ENCODE data around the gene RPTN.

The RPTN gene

DNA sequence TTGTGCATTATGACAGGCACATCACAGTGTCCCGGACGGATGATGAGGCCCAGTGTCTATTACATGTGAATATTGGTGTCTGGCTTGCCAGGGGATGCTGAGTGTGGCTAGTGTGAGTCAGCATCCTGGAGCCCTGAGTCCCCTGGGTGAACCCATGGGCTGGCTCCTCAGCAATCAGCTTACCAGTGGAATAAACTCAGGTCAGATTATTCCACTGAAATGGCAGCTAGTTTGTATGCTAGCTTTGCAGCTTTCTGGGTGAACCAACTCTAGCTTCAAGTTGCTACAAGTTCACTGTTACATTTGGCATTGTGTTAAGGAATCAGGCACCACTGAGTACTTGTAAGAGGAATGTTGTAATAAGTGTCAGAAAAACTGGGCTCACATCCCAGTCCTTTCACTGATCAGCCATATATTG is 23.9 kb upstream of the RPTN start:
- Mint-ChIP-seq H3K9me3 (no peaks in the 10 kb centered on the region), H3K27ac (no peak overlapping the region), H3K27me3 (ENCODE audit: low read depth) (no peaks in the 10 kb centered on the region), H3K4me1 (no peaks in the 10 kb centered on the region), H3K4me3 (no peak overlapping the region), H3K36me3 (ENCODE audit: low read depth) (no peaks in the 10 kb centered on the region)
- TF ChIP-seq, protein P1, sequence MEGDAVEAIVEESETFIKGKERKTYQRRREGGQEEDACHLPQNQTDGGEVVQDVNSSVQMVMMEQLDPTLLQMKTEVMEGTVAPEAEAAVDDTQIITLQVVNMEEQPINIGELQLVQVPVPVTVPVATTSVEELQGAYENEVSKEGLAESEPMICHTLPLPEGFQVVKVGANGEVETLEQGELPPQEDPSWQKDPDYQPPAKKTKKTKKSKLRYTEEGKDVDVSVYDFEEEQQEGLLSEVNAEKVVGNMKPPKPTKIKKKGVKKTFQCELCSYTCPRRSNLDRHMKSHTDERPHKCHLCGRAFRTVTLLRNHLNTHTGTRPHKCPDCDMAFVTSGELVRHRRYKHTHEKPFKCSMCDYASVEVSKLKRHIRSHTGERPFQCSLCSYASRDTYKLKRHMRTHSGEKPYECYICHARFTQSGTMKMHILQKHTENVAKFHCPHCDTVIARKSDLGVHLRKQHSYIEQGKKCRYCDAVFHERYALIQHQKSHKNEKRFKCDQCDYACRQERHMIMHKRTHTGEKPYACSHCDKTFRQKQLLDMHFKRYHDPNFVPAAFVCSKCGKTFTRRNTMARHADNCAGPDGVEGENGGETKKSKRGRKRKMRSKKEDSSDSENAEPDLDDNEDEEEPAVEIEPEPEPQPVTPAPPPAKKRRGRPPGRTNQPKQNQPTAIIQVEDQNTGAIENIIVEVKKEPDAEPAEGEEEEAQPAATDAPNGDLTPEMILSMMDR (IDR thresholded peaks at IDR 0.05; ENCODE audit: unreplicated experiment in 3 of 3) = no peak

DNA sequence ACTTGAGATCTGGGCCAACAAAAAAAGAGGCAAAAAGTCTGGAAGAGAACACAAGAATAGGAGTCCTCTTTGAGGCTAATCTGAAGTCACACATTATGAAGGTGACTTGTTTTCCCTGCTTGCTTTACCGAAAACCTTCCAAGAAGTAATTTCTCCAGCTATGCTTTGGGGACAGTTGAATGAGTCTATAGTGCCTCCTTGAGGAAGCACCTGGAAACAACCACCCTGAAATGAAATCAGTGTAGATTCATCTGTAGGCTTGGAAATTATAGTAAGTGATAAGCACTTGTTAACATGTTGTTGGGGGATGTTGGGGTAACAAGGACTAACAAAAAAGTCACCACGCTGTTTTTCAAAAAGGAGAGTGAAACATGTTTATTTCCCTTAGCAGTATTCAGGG is 23.4 kb upstream of the RPTN start:
- H3K27me3 Mint-ChIP-seq (ENCODE audit: low read depth) = no peaks in the 10 kb centered on the region
- no peaks in the 10 kb centered on the region for H3K4me1 Mint-ChIP-seq
- TF ChIP-seq, protein P1 (IDR thresholded peaks at IDR 0.05; ENCODE audit: unreplicated experiment in 3 of 3) = no peak
- no peaks in the 10 kb centered on the region for H3K9me3 Mint-ChIP-seq
- no peak overlapping the region for H3K4me3 Mint-ChIP-seq
- no peak overlapping the region for H3K27ac Mint-ChIP-seq
- no peaks in the 10 kb centered on the region for H3K36me3 Mint-ChIP-seq (ENCODE audit: low read depth)

DNA sequence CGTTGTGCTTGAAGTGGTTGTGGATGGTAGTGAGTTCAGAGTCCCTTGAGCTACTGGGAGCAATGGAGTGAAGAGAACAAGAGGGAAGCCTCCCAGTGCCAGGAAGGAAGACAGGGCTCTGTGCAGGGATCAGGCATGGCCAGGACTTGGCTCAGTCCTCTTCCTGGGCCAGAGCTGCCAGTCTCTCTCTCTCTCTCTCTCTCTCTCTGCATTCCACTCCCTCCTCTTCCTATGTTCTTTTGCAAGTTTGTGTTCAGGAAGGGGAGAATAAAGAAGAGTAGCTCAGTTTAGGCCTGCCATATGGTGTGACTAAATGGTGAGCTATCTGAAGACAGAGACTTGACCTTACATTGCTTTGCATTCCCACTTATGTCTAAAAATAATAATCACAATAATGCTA is 20.5 kb upstream of the RPTN start:
- TF ChIP-seq, protein P1 (IDR thresholded peaks at IDR 0.05; ENCODE audit: unreplicated experiment in 3 of 3) = no peak
- H3K27me3 Mint-ChIP-seq (ENCODE audit: low read depth) = no peaks in the 10 kb centered on the region
- no peaks in the 10 kb centered on the region for H3K9me3 Mint-ChIP-seq
- no peak overlapping the region for H3K27ac Mint-ChIP-seq
- H3K4me3 Mint-ChIP-seq = no peak overlapping the region
- H3K4me1 Mint-ChIP-seq = no peaks in the 10 kb centered on the region
- H3K36me3 Mint-ChIP-seq (ENCODE audit: low read depth) = no peaks in the 10 kb centered on the region

DNA sequence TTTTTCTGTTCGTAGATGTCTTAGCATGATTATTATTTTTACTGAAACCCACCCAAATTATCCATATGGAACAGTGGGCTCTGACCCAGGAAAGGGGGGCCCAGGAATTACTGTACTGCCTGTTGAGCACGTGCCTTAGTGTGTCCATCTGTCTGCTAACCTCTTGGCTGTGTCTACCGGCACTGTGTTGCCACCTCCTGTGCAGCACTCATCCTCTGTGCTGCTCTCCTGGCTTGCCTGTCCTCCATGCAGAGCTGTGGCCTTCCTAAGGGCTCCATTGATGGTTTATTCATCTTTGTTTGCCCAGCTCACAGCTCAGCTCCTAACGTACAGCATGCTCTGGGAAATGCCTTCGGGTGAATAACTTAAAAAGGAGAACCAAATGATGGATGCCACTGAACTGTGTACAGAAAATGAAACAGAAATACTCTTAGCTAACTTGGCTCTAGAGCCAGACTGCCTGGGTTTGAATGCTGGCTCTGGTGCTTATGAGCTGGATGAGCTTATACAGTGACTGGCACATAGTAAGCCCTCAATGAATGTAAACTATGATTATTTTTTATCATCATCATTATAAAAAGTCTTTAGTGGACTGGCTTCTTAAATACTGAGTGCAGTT is 11.4 kb upstream of the RPTN start:
- TF ChIP-seq, protein P1 (IDR thresholded peaks at IDR 0.05; ENCODE audit: unreplicated experiment in 3 of 3) = no peak
- no peak overlapping the region for H3K4me3 Mint-ChIP-seq
- no peaks in the 10 kb centered on the region for H3K4me1 Mint-ChIP-seq
- H3K9me3 Mint-ChIP-seq = no peaks in the 10 kb centered on the region
- no peaks in the 10 kb centered on the region for H3K36me3 Mint-ChIP-seq (ENCODE audit: low read depth)
- H3K27me3 Mint-ChIP-seq (ENCODE audit: low read depth) = no peaks in the 10 kb centered on the region
- H3K27ac Mint-ChIP-seq = no peak overlapping the region

DNA sequence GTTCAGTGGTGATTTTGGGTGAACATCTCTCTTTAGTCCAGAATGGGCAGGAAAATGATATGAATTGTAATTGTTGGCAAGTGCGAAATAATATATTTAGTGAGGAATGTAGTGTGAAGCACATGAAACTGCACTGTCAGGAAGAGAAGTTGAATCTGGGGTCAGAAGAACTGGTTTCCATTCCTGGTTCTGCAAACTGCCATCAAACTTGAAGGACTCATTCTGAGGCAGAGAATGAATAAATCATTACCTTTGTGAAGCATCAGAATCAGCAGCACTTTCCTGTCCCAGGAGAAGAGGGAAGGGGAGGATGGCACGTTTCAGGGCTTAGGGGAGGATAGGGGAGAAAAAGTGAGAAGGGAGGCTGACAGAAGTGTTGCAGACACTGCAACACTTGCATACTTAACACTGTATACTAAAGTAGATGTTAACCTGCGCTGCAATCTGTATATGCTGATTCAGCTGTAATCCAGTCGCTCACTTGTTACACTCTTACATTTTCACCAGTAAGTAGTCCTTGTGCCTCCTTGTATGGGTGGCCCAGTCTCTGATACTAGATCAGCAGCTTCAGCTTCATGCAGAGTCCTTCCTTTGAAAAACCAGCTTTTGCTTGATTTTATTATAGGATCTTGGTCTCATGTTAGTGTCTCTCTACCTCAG is 10.5 kb upstream of the RPTN start:
- Mint-ChIP-seq H3K4me1 (no peaks in the 10 kb centered on the region), H3K27ac (no peak overlapping the region), H3K36me3 (ENCODE audit: low read depth) (no peaks in the 10 kb centered on the region), H3K27me3 (ENCODE audit: low read depth) (no peaks in the 10 kb centered on the region), H3K4me3 (no peak overlapping the region), H3K9me3 (no peaks in the 10 kb centered on the region)
- TF ChIP-seq, protein P1 (IDR thresholded peaks at IDR 0.05; ENCODE audit: unreplicated experiment in 3 of 3) = no peak

DNA sequence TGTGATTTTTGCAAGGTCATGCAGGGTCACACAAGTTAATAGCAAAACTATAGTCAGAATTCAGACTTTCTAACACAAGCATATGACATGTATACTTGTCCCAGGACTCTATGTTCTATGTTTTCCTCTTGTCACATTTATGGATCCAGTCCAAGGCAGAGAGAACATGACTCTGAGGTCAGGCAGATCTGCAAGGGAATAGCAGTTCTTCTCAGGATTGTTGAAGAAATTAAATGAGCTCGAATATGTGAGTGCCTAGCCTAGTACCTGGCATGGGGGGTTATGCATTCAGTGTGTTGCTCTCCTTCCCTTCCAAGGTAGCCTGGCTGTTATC is 9.5 kb upstream of the RPTN start:
- TF ChIP-seq, protein P1 (IDR thresholded peaks at IDR 0.05; ENCODE audit: unreplicated experiment in 3 of 3) = no peak
- Mint-ChIP-seq H3K4me3 (no peak overlapping the region), H3K27ac (no peak overlapping the region), H3K4me1 (no peaks in the 10 kb centered on the region), H3K9me3 (no peaks in the 10 kb centered on the region), H3K27me3 (ENCODE audit: low read depth) (no peaks in the 10 kb centered on the region), H3K36me3 (ENCODE audit: low read depth) (no peaks in the 10 kb centered on the region)
